ENCODE measurements around the gene TNFRSF8. TPM values are rescaled to one million over a fixed set of nuclear protein-coding genes. Genes with fewer than 3 reads are reported as not detected.

TNFRSF8 gene
- total RNA-seq, 2 donors from 2014 or later = 0.32 to 4.7 TPM

GRCh38 chr1:12052008-12052573 lies 11.0 kb upstream of the TNFRSF8 start:
- no peaks in the 10 kb centered on the region for H3K27me3 ChIP-seq (replicated peaks; ENCODE audit: insufficient read depth)
- TF ChIP-seq POLR2A (IDR thresholded peaks at IDR 0.05) = no peak
- TF ChIP-seq, protein P1, sequence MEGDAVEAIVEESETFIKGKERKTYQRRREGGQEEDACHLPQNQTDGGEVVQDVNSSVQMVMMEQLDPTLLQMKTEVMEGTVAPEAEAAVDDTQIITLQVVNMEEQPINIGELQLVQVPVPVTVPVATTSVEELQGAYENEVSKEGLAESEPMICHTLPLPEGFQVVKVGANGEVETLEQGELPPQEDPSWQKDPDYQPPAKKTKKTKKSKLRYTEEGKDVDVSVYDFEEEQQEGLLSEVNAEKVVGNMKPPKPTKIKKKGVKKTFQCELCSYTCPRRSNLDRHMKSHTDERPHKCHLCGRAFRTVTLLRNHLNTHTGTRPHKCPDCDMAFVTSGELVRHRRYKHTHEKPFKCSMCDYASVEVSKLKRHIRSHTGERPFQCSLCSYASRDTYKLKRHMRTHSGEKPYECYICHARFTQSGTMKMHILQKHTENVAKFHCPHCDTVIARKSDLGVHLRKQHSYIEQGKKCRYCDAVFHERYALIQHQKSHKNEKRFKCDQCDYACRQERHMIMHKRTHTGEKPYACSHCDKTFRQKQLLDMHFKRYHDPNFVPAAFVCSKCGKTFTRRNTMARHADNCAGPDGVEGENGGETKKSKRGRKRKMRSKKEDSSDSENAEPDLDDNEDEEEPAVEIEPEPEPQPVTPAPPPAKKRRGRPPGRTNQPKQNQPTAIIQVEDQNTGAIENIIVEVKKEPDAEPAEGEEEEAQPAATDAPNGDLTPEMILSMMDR (IDR thresholded peaks at IDR 0.05) = no peak
- TF ChIP-seq POLR2AphosphoS5 (IDR thresholded peaks at IDR 0.05) = no peak
- no peak overlapping the region for H3K27ac ChIP-seq
- 30% methylated on average over 9 of the region's 9 CpGs for WGBS
- DNase-seq (ENCODE audit: low spot score) = no peak
- H3K4me3 ChIP-seq = no peak overlapping the region
- no peaks in the 10 kb centered on the region for H3K9me3 ChIP-seq
- no peaks in the 10 kb centered on the region for H3K36me3 ChIP-seq
- no peaks in the 10 kb centered on the region for H3K4me1 ChIP-seq (replicated peaks)
- intact Hi-C loops (cut with DNase I) = no loop called here

GRCh38 chr1:12052997-12053686 lies 10.0 kb upstream of the TNFRSF8 start:
- no peaks in the 10 kb centered on the region for H3K9me3 ChIP-seq
- DNase-seq (ENCODE audit: low spot score) = peak; percentile 19
- no peaks in the 10 kb centered on the region for H3K27me3 ChIP-seq (replicated peaks; ENCODE audit: insufficient read depth)
- H3K4me3 ChIP-seq = no peak overlapping the region
- 43% methylated on average over 14 of the region's 14 CpGs for WGBS
- H3K36me3 ChIP-seq = no peaks in the 10 kb centered on the region
- TF ChIP-seq POLR2AphosphoS5 (IDR thresholded peaks at IDR 0.05) (no peak), POLR2A (IDR thresholded peaks at IDR 0.05) (no peak)
- TF ChIP-seq, protein P1 (IDR thresholded peaks at IDR 0.05) = no peak
- H3K4me1 ChIP-seq (replicated peaks) = no peaks in the 10 kb centered on the region
- no peak overlapping the region for H3K27ac ChIP-seq
- intact Hi-C loops (cut with DNase I) = no loop called here

DNA sequence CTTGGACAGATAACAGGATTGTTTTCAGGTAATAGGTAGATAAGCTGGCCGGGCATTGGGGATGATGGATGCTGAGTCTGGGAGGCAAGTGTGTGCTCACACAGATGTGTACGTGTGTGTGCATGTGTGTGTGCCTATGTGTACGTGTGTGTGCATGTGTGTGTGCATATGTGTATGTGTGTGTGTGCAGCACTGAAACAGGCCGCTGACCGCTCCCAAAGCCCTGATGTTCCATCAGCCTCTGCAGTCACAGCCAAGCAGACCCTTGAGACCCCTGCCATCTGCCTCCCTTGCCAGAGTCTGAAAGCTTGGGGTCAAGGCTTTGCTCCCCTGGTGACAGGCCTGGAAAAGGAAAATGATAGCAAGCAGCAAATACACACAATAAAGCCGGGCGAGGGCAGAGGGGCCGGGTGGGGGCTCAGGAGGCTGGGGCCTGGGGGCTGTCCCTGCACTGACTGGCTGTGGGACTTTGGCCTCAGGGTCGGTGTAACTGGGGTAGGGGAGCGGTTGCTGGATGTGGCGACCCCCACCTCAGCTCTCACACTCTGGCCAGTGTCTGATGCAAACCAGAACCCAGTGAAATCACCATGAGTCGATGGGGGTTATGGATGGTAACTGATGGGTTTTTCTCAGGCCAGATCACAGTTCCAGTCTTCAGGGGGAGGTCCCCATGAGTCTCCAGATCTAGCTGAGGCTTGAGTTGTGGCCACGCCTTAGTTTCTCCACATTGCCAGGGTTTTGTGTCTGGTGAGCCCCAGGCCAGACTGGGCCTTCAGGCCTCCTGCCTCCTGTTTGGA lies 9.2 kb upstream of the TNFRSF8 start:
- no peaks in the 10 kb centered on the region for H3K4me1 ChIP-seq (replicated peaks)
- no peaks in the 10 kb centered on the region for H3K27me3 ChIP-seq (replicated peaks; ENCODE audit: insufficient read depth)
- no peaks in the 10 kb centered on the region for H3K9me3 ChIP-seq
- TF ChIP-seq POLR2AphosphoS5 (IDR thresholded peaks at IDR 0.05) (no peak), POLR2A (IDR thresholded peaks at IDR 0.05) (no peak)
- TF ChIP-seq, protein P1 (IDR thresholded peaks at IDR 0.05) = no peak
- no peak overlapping the region for H3K4me3 ChIP-seq
- no peak for DNase-seq (ENCODE audit: low spot score)
- no peaks in the 10 kb centered on the region for H3K36me3 ChIP-seq
- 83% methylated on average over 13 of the region's 13 CpGs for WGBS
- intact Hi-C loops (cut with DNase I) = no loop called here
- no peak overlapping the region for H3K27ac ChIP-seq

DNA sequence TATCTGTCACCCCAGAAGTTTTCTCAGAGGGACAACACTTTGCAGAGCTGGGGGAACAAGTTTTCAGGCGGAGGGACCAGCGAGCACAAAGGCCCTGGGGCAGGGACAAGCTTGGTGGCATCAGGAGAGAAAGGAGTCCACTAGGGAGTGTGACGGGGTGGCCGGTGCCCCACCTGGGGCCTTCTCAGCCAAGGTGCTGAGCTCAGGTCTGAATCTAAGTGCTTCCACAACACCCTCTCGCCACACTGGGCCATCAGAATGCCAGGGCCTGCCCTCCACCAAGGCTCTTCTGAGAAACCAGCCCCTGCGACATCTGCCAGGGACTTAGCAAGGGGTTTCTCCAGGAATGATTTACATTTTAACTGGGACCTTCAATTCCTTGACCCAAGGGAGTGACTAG lies 7.8 kb upstream of the TNFRSF8 start:
- no peaks in the 10 kb centered on the region for H3K9me3 ChIP-seq
- DNase-seq (ENCODE audit: low spot score) = no peak
- H3K27ac ChIP-seq = no peak overlapping the region
- intact Hi-C loops (cut with DNase I) = no loop called here
- WGBS = 98% methylated on average over 6 of the region's 6 CpGs
- no peak for TF ChIP-seq POLR2AphosphoS5 (IDR thresholded peaks at IDR 0.05)
- TF ChIP-seq, protein P1 (IDR thresholded peaks at IDR 0.05) = no peak
- TF ChIP-seq POLR2A (IDR thresholded peaks at IDR 0.05) = no peak
- H3K4me3 ChIP-seq = no peak overlapping the region
- H3K27me3 ChIP-seq (replicated peaks; ENCODE audit: insufficient read depth) = no peaks in the 10 kb centered on the region
- no peaks in the 10 kb centered on the region for H3K36me3 ChIP-seq
- no peaks in the 10 kb centered on the region for H3K4me1 ChIP-seq (replicated peaks)
